HL-60 (cell line): Measurements from ENCODE around the gene PACSIN1.

ENCODE experiments used
- DNase-seq, 2 experiments: peaks; one replicate each; pipeline ENCODE4 v3.0.0-alpha.2; 2010 to 2020; ENCODE audit warnings: low read depth in 1 of 2, low spot score in 1 of 2
- H3K27ac ChIP-seq: fragments of 250-450 bp; sonication (Bioruptor Pico); replicated peaks from 2 replicates; pipeline ENCODE4 v1.5.1; 2020; ENCODE audit warnings: mild to moderate bottlenecking, moderate library complexity
- H3K27me3 ChIP-seq: fragments of 250-450 bp; sonication (Bioruptor Pico); 2 replicates; pipeline ENCODE4 v1.5.1; 2021; ENCODE audit warnings: mild to moderate bottlenecking, moderate library complexity; ENCODE audit not compliant: insufficient read depth, poor library complexity, severe bottlenecking
- H3K4me3 ChIP-seq: replicated peaks from 2 replicates; pipeline ENCODE4 v1.5.1; 2011; ENCODE audit warnings: mild to moderate bottlenecking, control low read depth, low read length; ENCODE audit not compliant: insufficient read depth
- GABPA ChIP-seq: IDR thresholded peaks from 2 replicates; pipeline ENCODE4 v1.6.1; 2012; ENCODE audit warnings: low read depth
- POLR2AphosphoS5 ChIP-seq: IDR thresholded peaks from 2 replicates; pipeline ENCODE4 v1.6.1; 2012; ENCODE audit warnings: low read depth
- REST ChIP-seq: IDR thresholded peaks from 2 replicates; pipeline ENCODE4 v1.6.1; 2012; ENCODE audit warnings: low read depth; ENCODE audit not compliant: insufficient replicate concordance
- SPI1 ChIP-seq: IDR thresholded peaks from 2 replicates; pipeline ENCODE4 v1.6.1; 2012; ENCODE audit warnings: low read depth, mild to moderate bottlenecking, borderline replicate concordance
- TF ChIP-seq, protein P1 (sequence below): IDR thresholded peaks from one replicate; pipeline ENCODE4 v1.5.1; 2011; ENCODE audit warnings: low read length, control low read depth, inconsistent platforms; ENCODE audit not compliant: insufficient read depth

Gene PACSIN1

DNA sequence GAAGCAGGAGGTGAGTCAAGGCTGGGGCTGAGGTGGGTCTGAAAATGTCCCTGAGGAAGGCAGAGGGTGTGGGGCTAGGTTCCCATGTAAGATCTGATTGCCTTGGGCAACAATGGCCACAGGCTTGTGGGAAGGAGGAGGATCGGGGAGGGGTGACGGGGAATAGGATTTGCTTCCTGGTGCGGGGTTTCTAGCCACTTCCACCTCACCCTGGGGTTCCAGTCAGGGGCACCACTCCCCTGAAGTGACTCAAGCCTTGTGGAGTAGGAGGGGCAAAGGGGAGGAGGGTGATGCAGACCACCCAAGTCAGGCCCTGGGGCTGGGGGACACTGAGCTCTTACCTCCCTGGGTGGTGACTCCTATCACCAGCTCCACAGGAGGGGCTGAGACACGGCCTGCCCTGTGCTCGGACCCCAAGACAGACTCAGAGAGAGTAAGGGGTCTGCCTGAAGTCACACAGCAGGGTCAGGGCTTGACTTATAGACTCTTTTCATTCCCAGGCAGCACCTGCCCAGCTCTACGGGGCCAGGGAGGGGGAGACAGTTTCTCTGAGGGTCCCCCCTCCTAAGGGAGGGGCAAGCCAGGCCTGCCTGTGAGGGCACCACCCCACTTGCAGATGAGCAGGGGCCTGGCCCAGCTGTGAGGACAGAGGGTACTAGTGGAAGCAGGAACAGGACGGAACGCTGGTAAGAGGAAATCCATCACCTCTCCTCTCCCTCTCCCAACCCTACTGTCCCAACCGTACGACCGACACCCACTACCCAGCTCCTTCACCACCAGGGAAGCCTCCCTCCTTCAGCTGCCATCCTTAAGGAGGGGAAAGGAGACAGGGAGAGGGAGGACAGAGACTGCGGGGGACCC, 102.7 kb downstream of the PACSIN1 start:
- DNase-seq = no peak
- Histone ChIP-seq H3K4me3 (no peak overlapping the region), H3K27ac (no peak overlapping the region), H3K27me3 (peaks cover 7% of the 10 kb centered on the region)
- TF ChIP-seq SPI1 = no peak
- no peak for TF ChIP-seq POLR2AphosphoS5
- no peak for TF ChIP-seq REST
- TF ChIP-seq, protein P1, sequence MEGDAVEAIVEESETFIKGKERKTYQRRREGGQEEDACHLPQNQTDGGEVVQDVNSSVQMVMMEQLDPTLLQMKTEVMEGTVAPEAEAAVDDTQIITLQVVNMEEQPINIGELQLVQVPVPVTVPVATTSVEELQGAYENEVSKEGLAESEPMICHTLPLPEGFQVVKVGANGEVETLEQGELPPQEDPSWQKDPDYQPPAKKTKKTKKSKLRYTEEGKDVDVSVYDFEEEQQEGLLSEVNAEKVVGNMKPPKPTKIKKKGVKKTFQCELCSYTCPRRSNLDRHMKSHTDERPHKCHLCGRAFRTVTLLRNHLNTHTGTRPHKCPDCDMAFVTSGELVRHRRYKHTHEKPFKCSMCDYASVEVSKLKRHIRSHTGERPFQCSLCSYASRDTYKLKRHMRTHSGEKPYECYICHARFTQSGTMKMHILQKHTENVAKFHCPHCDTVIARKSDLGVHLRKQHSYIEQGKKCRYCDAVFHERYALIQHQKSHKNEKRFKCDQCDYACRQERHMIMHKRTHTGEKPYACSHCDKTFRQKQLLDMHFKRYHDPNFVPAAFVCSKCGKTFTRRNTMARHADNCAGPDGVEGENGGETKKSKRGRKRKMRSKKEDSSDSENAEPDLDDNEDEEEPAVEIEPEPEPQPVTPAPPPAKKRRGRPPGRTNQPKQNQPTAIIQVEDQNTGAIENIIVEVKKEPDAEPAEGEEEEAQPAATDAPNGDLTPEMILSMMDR = no peak
- no peak for TF ChIP-seq GABPA

GRCh38 chr6:34569361-34569973, 103.6 kb downstream of the PACSIN1 start:
- TF ChIP-seq POLR2AphosphoS5 = no peak
- no peak for TF ChIP-seq GABPA
- TF ChIP-seq, protein P1 = no peak
- TF ChIP-seq REST = no peak
- TF ChIP-seq SPI1 = no peak
- Histone ChIP-seq H3K4me3 (no peak overlapping the region), H3K27me3 (peaks cover 7% of the 10 kb centered on the region), H3K27ac (no peak overlapping the region)
- DNase-seq = no peak

GRCh38 chr6:34570066-34570833, 104.4 kb downstream of the PACSIN1 start:
- Histone ChIP-seq H3K27me3 (peaks cover 7% of the 10 kb centered on the region), H3K27ac (no peak overlapping the region), H3K4me3 (no peak overlapping the region)
- TF ChIP-seq SPI1 (no peak), GABPA (no peak), REST (no peak), POLR2AphosphoS5 (no peak)
- TF ChIP-seq, protein P1 = no peak
- no peak for DNase-seq
